ENCODE data around the gene RCBTB2. TPM values are rescaled to one million over a fixed set of nuclear protein-coding genes. Genes with fewer than 3 reads are reported as not detected.
"Not testable (repeated sequence)": the region's sequence is repeated elsewhere in the genome, so short reads cannot be mapped to it uniquely, and the experiment has no call there.

Gene RCBTB2
- total RNA-seq: 10.4 and 20.8 TPM in 2 replicates

GRCh38 chr13:48532506-48533499 lies at the start of gene RCBTB2:
RCBTB2 (minus strand) TSS chr13:48533080; CDS start chr13:48521939, 11,141 bp downstream.
- DNase-seq (ENCODE audit: low read depth): peak; percentile 91

- DNase-seq (ENCODE audit: low read depth): no peak
Measured at GRCh38 chr13:48582084-48582483, 49.2 kb upstream of the RCBTB2 start.

- DNase-seq (ENCODE audit: low read depth): no peak
Measured at GRCh38 chr13:48580896-48581295, 48.0 kb upstream of the RCBTB2 start.

- peak; percentile 71 for DNase-seq (ENCODE audit: low read depth)
Measured at GRCh38 chr13:48580185-48580803, 47.4 kb upstream of the RCBTB2 start.

- not testable (repeated sequence) for DNase-seq (ENCODE audit: low read depth)
Measured at GRCh38 chr13:48579919-48580180, 47.0 kb upstream of the RCBTB2 start.

- no peak for DNase-seq (ENCODE audit: low read depth)
Measured at GRCh38 chr13:48579165-48579918, 46.5 kb upstream of the RCBTB2 start.

GRCh38 chr13:48578516-48579164 lies 45.8 kb upstream of the RCBTB2 start:
- no peak for DNase-seq (ENCODE audit: low read depth)

- no peak for DNase-seq (ENCODE audit: low read depth)
Measured at GRCh38 chr13:48576448-48577010, 43.6 kb upstream of the RCBTB2 start.

GRCh38 chr13:48575031-48575430 lies 42.2 kb upstream of the RCBTB2 start:
- no peak for DNase-seq (ENCODE audit: low read depth)

GRCh38 chr13:48574041-48574796 lies 41.3 kb upstream of the RCBTB2 start:
- DNase-seq (ENCODE audit: low read depth): no peak

GRCh38 chr13:48573213-48574007 lies 40.5 kb upstream of the RCBTB2 start:
- no peak for DNase-seq (ENCODE audit: low read depth)

- peak; percentile 61 for DNase-seq (ENCODE audit: low read depth)
Measured at GRCh38 chr13:48571126-48571913, 38.4 kb upstream of the RCBTB2 start.

GRCh38 chr13:48570216-48570828 lies 37.4 kb upstream of the RCBTB2 start:
- no peak for DNase-seq (ENCODE audit: low read depth)

GRCh38 chr13:48569104-48569666 lies 36.3 kb upstream of the RCBTB2 start:
- DNase-seq (ENCODE audit: low read depth): no peak

GRCh38 chr13:48568370-48569103 lies 35.7 kb upstream of the RCBTB2 start:
- no peak for DNase-seq (ENCODE audit: low read depth)

- DNase-seq (ENCODE audit: low read depth): no peak
Measured at GRCh38 chr13:48567515-48568369, 34.9 kb upstream of the RCBTB2 start.

GRCh38 chr13:48564056-48564455 lies 31.2 kb upstream of the RCBTB2 start:
- DNase-seq (ENCODE audit: low read depth): no peak

All from renal cortical epithelial cell (primary cell).